Inferior parietal cortex (tissue), 1 donor: ENCODE results near the gene ADAM23.

Source experiments
- DNase-seq: peaks from one replicate; pipeline ENCODE4 v3.0.0-alpha.2; 2016; ENCODE audit errors: extremely low spot score

ADAM23 gene

DNA sequence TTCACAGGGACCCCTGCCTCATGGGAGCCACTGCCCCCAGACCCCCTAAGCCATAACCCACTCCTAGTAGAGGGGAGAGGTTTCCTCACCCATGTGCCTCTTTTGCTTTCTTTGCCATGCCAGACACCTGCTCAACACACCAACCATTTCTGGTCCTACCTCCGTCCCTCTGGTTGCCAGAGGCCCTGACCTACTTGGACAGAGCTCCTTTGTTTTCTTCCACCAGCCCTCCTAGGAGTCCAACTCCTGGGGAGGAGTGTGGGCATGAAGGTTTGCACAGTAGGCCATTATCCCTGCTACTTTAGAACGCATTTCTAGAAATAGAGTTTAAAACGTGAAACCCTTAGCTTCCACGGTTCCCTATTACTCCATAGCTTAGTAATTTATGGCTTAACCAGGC is 122.3 kb downstream of the ADAM23 start:
- no peak for DNase-seq

DNA sequence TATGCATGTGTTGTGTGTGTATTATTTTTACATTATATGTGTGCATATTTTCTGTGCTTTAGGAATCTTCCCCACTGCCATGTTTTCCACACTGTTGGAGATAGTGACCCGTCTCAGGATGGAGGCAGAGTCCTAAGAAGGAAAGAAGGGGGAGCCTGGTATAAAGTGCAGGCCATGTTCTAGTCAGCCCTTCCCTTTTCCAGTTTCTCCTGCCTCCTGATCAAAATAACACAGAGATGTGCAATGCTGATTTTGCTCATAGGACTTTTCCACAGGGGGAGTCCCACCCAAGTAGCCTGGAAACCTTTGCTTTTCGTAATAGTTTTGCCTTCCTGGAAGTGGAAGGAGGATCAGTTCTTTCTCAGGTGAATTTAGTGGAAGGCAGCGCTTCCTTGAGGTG is 126.1 kb downstream of the ADAM23 start:
- DNase-seq = no peak

DNA sequence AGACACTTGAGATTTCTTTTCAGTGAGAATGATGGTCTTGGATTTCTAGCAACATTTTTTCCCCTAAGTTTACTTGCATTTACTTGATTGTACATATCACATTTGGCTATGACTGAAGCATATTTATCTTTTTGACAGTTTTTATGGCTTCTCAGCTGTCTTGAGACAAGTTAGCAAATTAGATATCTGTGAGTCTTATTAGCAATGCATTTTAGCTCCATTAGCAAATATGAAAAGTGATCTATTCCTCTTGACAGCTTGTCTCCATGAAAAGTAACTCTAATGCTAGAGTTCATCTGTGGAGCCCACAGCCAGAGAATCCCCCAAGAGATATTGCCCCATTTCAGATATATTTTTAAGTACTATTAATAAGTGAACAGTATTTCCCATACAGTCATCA is 126.9 kb downstream of the ADAM23 start:
- no peak for DNase-seq

DNA sequence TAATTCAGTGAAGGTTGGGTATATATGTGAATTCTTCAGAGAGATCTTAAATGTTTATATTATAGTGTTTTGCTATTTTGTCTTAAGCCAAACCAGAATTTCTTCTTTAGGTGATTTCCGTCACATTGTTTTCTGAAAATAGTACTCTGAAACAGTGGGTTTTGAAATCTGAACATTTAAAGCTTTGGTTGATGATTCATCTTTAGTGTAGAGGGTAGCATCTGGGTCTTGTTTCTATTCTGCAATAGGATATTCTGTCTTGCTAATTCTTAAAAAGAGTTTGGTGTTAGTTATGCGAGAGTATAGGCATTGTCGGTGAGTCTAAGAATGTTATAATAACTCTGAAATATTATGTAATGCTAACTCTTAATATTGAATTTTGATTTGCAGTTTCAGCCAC is 129.4 kb downstream of the ADAM23 start:
- no peak for DNase-seq

DNA sequence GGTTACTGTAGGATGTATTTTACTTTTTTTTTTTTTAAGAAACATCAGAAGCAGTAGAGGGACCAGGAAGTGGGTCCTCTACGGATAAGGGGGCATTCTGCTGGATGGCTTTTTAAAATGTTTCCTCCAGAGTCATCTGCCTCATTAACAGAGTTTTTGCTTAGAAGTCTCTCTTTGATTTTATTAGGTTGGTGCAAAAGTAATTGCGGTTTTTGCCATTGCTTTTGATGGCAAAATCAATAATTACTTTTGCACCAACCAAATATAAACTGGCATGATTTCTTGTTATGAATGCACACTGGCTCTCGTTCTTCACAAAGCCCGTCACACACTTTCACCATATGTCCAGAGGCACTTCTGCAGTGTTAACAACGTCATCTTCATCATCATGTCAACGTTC is 130.5 kb downstream of the ADAM23 start:
- DNase-seq = no peak

DNA sequence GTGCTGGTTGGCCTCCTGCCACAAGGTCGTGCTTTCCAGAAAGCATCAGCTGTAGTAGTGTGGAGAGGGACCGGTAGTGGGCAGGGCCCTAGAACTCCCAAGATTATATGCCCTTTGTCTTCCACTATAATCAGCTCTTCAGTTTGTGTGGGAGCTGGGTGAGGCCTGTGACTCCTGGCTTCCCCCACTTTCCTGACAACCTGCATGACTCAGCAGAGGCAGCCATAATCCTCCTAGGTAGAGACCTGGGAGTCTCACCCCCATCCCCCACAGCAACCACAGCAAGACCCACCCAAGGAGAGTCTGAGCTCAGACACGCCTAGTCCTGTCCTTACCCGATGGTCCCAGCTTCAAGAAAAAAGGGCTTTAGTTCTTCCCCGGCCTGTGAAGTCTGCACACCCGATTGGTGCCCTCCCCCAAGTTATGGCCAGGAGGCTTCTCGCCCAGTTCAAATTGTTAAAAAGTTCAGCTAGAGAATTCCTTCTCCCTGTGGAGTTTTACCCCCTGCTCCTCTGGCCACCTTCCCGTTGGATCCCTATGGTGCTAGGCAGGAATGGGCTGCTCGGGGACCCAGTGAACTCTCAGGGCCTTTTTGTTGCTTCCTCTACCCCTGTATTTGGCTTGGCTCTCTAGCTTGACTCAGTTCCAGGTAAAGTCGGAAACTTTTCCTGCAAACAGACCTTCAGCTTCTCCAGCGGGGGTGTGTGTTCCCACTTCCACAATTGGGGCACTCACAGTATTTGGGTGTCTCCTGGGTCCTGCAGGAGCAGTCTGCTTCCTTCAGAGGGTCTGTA is 141.2 kb downstream of the ADAM23 start:
- DNase-seq = no peak

DNA sequence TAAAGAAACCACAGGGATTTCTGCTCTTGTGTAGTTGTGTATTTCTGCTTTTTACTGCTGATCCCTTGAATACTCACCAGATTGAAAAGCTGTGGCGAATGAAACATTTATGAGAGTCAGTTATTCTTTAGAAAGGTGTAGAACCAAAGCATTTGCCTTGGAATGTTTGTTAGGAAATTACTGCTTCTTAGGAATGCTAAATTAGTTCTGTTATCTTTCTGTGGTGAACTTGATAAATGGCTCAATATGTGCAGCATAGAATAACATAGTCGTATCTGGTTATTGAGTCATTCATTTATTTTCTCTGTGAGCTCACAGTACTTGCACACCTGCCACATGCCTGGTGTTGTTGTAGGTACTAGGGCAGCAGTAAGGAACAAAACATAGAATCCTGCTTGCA is 142.0 kb downstream of the ADAM23 start:
- DNase-seq = no peak

DNA sequence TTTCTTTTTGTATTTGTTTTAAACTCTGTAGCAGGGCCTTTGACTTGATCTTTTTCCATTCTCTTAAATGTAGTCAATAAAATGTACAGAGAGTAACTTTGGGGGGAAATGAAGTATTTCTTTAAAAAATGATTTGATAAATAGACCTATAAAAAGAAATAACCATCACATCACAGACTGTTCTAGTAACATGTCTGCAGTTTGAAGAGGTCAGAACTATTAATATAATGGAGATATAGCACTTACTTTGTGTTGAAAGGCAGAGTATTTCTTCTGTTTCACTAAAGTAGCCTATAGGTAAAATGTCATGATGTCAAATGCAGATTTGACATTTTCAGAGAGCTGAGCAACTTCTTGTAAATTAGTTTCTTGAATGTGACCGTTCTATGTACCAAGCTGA is 143.3 kb downstream of the ADAM23 start:
- DNase-seq = no peak

DNA sequence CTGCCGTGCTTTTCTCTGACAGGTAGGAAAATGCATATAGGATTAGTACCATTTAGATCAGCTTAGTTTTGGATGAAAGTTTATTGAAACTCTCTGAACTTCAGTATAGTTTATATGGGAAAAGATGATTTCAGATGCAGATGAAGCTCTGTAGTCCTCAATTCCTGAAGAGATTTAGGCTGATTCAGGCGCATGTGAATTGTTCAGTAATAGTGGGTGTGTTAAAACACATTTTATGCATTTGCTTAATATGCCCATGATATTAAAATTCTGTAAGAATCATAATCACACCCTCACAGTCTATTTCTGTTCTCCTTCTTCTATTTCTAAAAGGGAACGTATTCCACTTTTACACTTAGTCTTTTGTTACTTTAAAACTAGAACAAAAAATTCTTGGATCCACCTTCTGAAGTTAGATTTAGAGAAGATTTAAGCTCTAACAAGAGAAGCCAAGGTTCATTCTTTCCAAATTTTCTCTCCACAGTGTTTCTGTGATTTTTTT is 154.4 kb downstream of the ADAM23 start:
- peak; percentile 50 for DNase-seq

DNA sequence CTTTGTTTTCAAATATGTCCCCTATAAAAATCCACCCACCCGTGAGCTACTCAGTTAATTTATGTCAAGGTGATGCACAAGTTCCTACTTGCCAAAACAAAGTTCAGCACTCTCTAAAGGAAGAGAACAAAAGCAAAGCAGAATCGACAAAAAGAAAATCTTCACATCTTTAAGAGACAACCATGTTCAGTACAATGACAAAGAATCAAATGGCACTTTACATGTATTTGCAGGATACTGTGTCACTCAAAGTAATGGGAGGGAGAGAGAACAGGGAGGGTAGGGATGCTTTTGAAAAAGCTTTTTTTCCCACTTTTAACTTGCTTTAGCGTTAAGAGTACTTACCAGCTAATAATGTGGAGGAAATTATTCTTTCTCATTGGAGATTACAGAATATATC is 159.9 kb downstream of the ADAM23 start:
- no peak for DNase-seq

DNA sequence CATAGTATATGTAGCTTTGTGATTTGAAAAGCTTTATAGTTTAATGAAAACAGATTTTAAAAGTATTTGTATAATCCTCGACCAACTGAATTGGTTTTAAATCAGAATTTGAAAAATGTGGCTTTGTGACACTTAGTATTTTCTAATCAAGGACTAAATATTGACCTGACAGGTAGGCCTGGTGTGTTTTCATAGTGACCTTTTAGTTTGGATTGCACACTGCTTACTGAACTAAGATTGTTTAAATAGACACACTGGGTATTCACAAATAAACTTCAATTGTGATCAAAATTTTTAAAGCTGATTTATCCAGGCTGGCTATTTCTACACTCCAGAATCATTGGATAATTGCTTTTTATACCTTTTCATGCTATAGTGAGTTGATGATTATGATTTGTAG is 167.1 kb downstream of the ADAM23 start:
- no peak for DNase-seq

DNA sequence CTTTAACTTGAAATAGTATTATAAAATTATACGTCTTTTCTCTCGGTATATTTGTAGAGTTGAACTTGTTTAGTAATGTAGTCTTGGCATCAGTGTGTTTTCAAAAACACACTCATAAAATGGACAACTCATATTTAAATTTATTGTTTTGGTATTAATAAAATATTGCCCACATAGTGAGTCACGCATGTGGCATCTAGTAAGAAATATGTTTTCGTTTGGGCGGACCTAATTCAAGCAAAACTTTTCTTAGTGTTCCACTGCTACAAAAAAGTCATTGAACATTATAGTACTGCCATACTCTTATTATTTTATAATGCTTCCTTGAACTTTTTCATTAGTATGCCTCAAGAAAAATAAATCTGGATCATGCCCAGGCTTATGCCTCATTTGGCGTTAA is 167.9 kb downstream of the ADAM23 start:
- DNase-seq = no peak

DNA sequence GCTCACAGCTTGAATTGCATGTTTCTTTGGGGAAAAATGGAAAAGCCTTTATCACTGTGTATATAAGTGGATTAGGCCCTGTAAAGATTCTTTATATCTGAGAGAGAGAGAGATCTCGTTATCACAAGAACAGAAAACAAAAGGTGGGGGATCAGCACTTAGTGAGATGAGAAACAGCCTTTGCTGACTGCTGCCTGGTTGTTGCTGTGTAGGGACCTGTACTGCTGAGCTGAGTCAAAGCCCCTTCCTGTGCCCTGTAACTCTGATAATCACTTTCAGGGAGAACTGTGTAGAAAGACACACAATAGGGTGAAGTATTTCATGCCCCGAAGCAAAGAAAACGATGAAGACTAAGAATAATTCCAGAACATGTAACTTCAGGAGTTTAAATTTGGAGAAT is 168.4 kb downstream of the ADAM23 start:
- DNase-seq = no peak

DNA sequence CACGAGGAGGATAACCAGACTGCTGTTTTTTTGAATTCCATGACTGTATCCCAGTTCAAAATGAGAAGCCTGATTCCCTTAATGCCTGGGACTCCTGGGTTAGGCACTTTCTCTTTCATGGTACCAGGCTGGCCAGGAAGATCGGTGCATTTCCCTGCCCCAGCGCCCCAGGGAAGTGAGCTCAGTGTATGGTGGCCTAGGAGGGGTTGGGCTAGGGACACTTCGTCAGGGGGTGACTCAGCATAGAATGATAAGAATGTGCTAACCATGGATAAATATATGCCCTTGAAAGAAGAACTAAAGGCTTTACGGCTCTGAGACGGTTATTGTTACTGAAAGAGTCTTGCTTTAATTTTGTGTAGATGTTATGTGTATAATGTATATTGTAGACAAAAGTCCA is 171.5 kb downstream of the ADAM23 start:
- DNase-seq = no peak

DNA sequence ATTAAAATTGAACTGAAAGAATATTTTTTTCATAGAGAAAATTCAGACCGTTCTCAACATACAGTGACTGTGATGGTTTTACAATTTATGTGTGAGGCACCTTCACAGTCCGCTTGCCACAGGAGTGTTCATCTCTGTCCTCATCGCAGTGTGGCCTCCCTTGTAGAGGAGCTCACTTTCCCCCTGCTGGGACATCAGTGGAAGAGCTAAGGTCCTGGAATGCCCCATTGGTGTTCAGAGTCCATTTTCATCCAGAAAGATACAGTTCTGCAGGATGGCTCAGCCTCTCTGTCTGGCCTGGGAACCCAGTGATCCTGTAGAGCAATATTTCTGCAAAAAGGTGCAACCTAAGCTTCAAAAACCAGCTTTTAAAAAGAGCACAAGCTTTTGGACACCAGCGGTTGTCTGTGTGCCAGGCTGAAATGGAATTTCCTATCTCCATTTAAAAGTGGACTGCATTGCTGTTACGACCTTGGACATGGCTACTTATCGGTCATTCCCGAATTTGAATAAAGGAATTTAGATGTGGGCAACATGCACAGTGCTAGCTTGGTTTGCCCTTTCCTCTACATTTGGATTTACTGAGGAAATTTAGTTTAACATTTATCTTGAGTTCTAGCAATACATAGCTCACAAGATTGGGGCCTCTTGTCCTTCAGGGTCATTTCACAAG is 172.2 kb downstream of the ADAM23 start:
- DNase-seq = no peak

DNA sequence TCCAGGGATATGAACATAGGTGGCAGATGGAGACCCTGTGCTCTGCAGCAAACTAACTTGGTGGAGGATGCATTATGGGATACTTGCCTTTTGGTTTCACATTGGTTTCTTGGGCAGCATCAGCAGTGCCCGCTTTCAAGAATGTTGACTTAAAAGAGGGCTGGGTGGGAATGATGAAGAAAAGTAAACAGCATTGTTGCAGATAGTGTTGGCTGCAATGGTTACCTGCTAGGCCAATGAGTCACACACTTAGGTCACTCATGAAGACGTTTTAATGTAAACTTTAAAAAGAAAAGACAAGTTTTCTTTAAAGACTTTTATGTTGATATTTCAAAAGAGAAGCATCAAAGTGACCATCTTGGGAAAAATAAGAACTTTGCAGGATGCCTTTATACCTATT is 172.8 kb downstream of the ADAM23 start:
- DNase-seq = no peak

DNA sequence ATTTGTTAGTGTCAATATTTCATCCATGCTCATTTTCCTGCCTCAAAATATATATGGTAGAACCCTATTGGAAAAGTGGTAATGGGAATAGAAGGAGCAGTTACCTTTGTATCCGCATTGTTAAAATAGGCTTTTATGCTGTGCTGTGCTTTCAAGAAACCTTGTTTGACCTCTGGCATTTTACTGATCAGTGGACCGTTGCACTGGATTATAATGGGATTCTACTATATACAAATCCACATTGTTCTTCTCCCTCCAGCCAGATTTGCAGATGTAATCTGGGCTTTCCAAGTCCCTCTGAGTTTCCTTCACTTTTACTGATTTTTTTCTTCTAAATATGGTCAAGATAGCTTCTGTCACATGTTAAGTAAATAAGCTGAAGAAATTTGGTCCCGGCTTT is 175.7 kb downstream of the ADAM23 start:
- DNase-seq = no peak

DNA sequence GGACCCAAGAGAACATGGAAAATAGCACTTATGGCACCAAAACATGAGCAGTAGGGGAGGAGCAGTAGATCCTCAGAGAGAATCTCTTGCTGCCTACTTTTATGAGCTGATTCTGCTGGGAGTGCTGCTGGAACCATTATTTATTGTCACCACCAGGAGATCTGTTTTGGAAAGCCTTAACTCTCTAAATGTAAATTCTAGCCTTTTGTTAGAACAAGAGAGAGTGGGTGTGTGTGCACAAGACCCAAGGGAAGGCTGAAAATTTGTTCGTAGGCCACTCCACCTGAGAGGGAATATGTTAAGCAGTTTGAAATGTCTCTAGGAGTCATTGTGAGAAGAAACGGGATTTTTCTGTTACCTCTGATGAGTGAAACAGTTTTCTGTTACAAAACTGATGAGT is 182.8 kb downstream of the ADAM23 start:
- no peak for DNase-seq

DNA sequence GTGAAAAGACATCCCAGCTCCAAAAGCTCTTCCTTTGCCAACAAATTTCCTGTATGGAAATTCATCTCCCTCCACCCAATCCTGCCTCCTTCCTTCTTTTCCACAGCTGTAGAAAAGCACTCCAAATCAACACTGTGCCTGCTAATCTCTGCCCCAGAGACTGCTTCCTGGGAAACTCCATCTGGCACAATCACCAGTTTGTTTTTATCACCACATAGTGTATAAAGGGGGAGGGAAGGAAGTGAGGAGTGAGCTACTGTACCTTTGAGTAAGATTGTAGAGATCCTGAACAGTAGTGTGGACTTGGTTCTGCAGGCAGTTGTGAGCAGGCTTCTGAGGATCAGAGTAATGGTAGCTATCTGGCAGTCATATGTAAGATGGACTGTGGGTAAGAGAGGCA is 184.3 kb downstream of the ADAM23 start:
- DNase-seq = no peak

DNA sequence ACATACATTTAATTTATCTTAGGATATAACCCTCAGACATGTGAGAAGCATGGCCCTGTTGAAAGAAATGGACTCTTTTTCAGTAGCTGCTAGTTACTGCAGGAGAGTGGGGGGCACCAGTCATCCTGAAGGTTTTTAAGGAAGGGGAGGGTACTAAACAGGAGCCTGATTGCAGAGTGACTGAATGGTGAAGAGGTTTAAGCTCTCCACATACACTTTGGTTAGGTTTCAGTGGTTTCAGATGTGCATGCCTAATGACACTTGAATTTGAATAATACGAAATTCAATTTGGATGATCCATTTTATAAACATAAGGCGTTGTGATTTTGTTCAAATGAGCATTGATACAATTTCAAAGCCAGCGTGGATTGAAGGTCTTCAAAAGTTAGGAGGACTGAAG is 188.0 kb downstream of the ADAM23 start:
- no peak for DNase-seq

DNA sequence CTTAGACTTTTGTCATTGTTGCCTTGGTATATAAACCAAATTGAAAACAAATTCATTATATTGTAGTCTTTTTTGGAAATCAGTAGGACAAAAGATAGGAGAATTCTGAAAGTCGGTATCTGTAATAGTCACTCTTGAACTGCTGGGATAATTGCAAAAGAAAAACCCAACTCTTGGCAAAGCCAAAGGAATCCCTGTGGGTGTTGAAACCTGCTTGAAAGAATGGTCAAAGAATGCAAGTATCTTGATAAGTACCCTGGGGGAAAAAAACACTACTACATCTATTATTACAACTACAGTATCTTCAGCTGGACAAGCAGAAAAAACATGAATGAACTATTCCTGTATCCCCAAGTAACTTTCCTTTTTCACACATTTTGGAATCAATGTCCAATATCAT is 191.7 kb downstream of the ADAM23 start:
- DNase-seq = no peak

DNA sequence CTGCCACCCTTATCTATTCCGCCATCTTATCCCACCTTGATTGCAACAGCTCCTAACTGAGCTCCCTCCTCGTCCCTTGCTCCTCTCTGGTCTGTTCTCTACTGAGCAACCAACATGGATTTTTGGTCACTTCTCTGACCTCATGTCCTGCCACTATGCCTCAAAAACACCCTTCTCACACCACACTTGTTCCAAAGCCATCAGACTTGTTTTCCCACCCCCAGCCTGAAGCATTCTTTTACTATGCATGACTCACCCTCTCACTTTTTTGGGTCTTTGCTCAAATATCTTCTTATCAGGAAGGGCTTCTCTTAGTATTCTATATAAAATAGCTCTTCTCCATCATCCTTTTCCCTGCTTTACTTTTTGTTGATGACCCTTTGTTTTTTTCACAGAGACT is 196.3 kb downstream of the ADAM23 start:
- DNase-seq = no peak

DNA sequence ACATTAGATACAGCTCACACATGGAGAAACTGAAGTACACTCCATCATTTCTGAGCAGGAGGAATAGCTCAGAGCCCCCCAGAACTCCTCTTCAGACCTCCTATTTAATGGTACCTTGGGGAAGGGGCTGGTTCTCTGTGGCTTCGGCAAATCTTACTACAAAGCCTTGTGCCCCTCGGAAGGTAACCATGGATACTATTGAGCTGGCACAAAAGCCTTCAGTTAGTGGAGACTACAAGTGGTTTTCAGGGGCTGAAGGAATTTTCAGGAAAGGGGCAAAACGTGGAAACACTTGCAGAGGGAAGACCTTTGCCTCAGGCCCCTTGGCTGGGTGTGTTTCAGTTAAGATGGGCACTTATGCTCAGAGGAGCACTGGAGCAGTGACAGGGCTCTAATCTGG is 197.9 kb downstream of the ADAM23 start:
- DNase-seq = no peak
